22Rv1 (cell line): ENCODE results near the gene CRTC2.

Experiments used
- CTCF ChIP-seq: fragments of 450-650 bp; IDR thresholded peaks from 2 replicates; pipeline ENCODE4 v1.5.1; 2017; ENCODE audit warnings: mild to moderate bottlenecking
- ZFX ChIP-seq: fragments of 450-650 bp; IDR thresholded peaks from 2 replicates; pipeline ENCODE4 v1.6.1; 2017; ENCODE audit warnings: antibody characterized with exemption, borderline replicate concordance

GRCh38 chr1:153968972-153969371 lies 10.6 kb upstream of the CRTC2 start:
- no peak for TF ChIP-seq CTCF
- TF ChIP-seq ZFX, result no peak
